Brain microvascular endothelial cell (primary cell): ENCODE results near the gene NLK.
"Not testable (repeated sequence)": the region's sequence is repeated elsewhere in the genome, so short reads cannot be mapped to it uniquely, and the experiment has no call there.

Experiments
- DNase-seq: peaks from one replicate; pipeline ENCODE4 v3.0.0-alpha.2; 2020
- H3K27ac ChIP-seq: fragments of 250-450 bp; sonication (Bioruptor Pico); 2 replicates; pipeline ENCODE4 v1.5.1; 2020; ENCODE audit warnings: mild to moderate bottlenecking, moderate library complexity
- H3K27me3 ChIP-seq: fragments of 250-450 bp; sonication (Bioruptor Pico); replicated peaks from 2 replicates; pipeline ENCODE4 v1.5.1; 2020; ENCODE audit warnings: mild to moderate bottlenecking
- H3K36me3 ChIP-seq: fragments of 250-450 bp; sonication (Bioruptor Pico); replicated peaks from 2 replicates; pipeline ENCODE4 v1.5.1; 2020; ENCODE audit warnings: mild to moderate bottlenecking
- H3K4me3 ChIP-seq: 2 replicates; pipeline ENCODE4 v1.5.1; 2011; ENCODE audit warnings: low read depth, mild to moderate bottlenecking, control low read depth, low read length, moderate library complexity
- CTCF ChIP-seq: IDR thresholded peaks from 2 replicates; pipeline ENCODE4 v1.5.1; 2011; ENCODE audit warnings: low read depth, mild to moderate bottlenecking, moderate library complexity, low read length, control low read depth, inconsistent platforms; ENCODE audit errors: missing control alignments
- in situ Hi-C: cut with HindIII; loops from 2 replicates; pipeline ENCODE4 v1.10.0; 2017; ENCODE audit warnings: low sequenced_read_pairs, low pct_ligation_motif_present

Gene NLK

GRCh38 chr17:28097901-28098300 is 55.4 kb downstream of the NLK start:
- Histone ChIP-seq H3K4me3 (no peak overlapping the region), H3K27ac (no peak overlapping the region), H3K36me3 (no peaks in the 10 kb centered on the region), H3K27me3 (no peaks in the 10 kb centered on the region)
- DNase-seq = no peak
- no peak for TF ChIP-seq CTCF
- in situ Hi-C loops = no loop called here

GRCh38 chr17:28098591-28098990 is 56.1 kb downstream of the NLK start:
- in situ Hi-C loops, H3K27ac ChIP-seq, H3K36me3 ChIP-seq, H3K27me3 ChIP-seq, DNase-seq, H3K4me3 ChIP-seq: not testable (repeated sequence)

- Histone ChIP-seq H3K27me3 (no peaks in the 10 kb centered on the region), H3K36me3 (no peaks in the 10 kb centered on the region), H3K4me3 (no peak overlapping the region), H3K27ac (no peak overlapping the region)
- TF ChIP-seq CTCF = no peak
- in situ Hi-C loops = no loop called here
- no peak for DNase-seq
These were observed 57.8 kb downstream of the NLK start for GRCh38 chr17:28100251-28100650.

GRCh38 chr17:28100936-28101335 is 58.5 kb downstream of the NLK start:
- TF ChIP-seq CTCF = no peak
- H3K36me3 ChIP-seq = no peaks in the 10 kb centered on the region
- no peak for DNase-seq
- no peak overlapping the region for H3K4me3 ChIP-seq
- H3K27me3 ChIP-seq = no peaks in the 10 kb centered on the region
- in situ Hi-C loops = no loop called here
- no peak overlapping the region for H3K27ac ChIP-seq

GRCh38 chr17:28101919-28102318 is 59.4 kb downstream of the NLK start:
- no peak overlapping the region for H3K27ac ChIP-seq
- no peak overlapping the region for H3K4me3 ChIP-seq
- H3K27me3 ChIP-seq = no peaks in the 10 kb centered on the region
- no peak for DNase-seq
- no peaks in the 10 kb centered on the region for H3K36me3 ChIP-seq
- no peak for TF ChIP-seq CTCF
- in situ Hi-C loops = no loop called here

GRCh38 chr17:28105501-28105900 is 63.0 kb downstream of the NLK start:
- Histone ChIP-seq H3K27me3 (no peaks in the 10 kb centered on the region), H3K4me3 (no peak overlapping the region), H3K27ac (no peak overlapping the region), H3K36me3 (no peaks in the 10 kb centered on the region)
- TF ChIP-seq CTCF = no peak
- in situ Hi-C loops = no loop called here
- no peak for DNase-seq
